Fibroblast of villous mesenchyme (primary cell): ENCODE data around the gene ATRNL1. TPM values are rescaled to one million over a fixed set of nuclear protein-coding genes. Genes with fewer than 3 reads are reported as not detected.
"Not testable (repeated sequence)": the region's sequence is repeated elsewhere in the genome, so short reads cannot be mapped to it uniquely, and the experiment has no call there.

Source experiments
- DNase-seq: peaks from one replicate; pipeline ENCODE4 v3.0.0-alpha.2; 2010; ENCODE audit warnings: low read depth
- H3K4me3 ChIP-seq: 2 replicates; pipeline ENCODE4 v1.5.1; 2011; ENCODE audit warnings: low read depth, mild to moderate bottlenecking, low read length
- CTCF ChIP-seq: IDR thresholded peaks from 2 replicates; pipeline ENCODE4 v1.5.1; 2012; ENCODE audit warnings: low read depth, mild to moderate bottlenecking, low read length; ENCODE audit not compliant: insufficient read depth
- total RNA-seq: library from RNA; depleted of rRNA; stranded (reverse); fragments of >200 nt; gene quantifications from 2 replicates; pipeline ENCODE4 v1.2.3, GENCODE V29; 2012

ATRNL1 gene
- total RNA-seq, 1 donor = 13.0 TPM

DNA sequence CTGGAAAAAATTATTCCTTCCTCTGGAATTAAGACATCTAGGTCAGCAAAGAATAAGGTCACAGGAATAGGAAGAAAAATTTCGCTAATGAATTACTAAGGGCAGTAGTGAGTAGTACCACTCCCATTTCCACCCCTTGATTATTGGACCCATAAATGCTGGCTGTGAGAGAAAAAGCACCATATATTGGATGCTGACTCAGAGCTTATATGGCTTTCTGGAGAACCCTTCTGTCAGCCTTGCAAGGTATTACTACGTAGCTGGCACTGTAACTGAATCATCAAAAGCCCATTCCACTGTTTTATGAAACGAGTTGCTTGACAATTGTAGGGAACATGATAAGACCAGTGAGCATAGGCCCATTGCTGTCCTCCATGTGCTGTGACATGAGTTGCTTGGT is 179.3 kb downstream of the ATRNL1 start:
- no peak for TF ChIP-seq CTCF
- no peak for DNase-seq
- H3K4me3 ChIP-seq = no peak overlapping the region

DNA sequence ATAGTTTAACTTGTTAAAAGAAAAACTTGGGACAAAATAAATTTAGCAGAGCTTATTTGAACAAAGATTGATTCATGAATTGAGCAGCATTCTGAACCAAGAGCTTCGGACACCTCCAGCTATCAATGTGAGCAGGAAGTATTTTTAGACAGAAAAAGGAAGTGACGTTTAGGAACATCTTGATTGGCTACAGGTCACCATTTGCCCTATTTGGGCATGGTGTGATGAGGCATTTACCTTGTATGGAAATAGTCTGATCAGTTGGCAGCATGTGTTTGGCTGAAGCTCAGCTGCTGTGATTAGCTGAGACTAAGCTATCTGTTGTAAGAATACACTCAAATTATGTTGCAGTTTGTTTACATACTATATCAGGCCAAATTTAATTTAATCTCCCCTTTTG is 185.1 kb downstream of the ATRNL1 start:
- TF ChIP-seq CTCF = no peak
- no peak overlapping the region for H3K4me3 ChIP-seq
- DNase-seq = no peak

DNA sequence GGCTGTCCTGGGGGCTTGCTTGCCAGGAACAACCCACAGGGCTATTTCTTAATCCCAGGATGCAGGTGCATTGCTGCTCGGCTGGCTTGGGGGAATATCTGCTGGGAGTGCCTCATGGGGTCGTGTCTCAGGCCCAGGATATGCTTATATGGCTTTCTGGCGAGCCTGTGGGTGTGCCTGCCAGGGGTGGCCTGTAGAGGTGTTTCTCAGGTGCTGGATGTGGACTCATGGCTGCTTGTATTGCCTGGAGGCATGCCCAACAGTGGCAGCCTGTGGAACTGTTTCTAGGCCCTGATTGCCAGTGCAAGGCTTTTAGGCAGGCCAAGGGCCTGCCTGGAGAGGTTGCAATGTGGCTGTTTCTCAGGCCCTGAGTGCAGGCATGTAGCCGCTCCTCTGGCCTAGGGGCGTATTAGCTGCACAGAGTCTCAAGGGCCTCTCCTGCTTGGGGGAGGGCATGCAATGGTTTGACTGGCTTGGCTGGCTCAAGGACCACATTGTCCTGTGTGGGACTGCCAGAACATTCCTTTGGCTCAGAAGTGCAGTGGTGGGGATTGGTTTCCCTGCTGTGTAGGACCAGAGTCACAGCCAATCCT is 202.1 kb downstream of the ATRNL1 start:
- H3K4me3 ChIP-seq = no peak overlapping the region
- no peak for TF ChIP-seq CTCF
- no peak for DNase-seq

GRCh38 chr10:115300080-115300479 is 206.9 kb downstream of the ATRNL1 start:
- no peak overlapping the region for H3K4me3 ChIP-seq
- no peak for TF ChIP-seq CTCF
- no peak for DNase-seq

- DNase-seq, H3K4me3 ChIP-seq: not testable (repeated sequence)
Measured at GRCh38 chr10:115319669-115320068, 226.5 kb downstream of the ATRNL1 start.

- peak; percentile 14 for DNase-seq
- TF ChIP-seq CTCF = no peak
- no peak overlapping the region for H3K4me3 ChIP-seq
Measured at GRCh38 chr10:115321360-115321759, 228.2 kb downstream of the ATRNL1 start.

- no peak for TF ChIP-seq CTCF
- no peak for DNase-seq
- no peak overlapping the region for H3K4me3 ChIP-seq
Measured at GRCh38 chr10:115328331-115328730, 235.2 kb downstream of the ATRNL1 start.
